A673 (cell line): ENCODE results near the gene MTG2.

Source experiments
- EZH2 ChIP-seq: fragments of 200-600 bp; sonication (generic); IDR thresholded peaks from 2 replicates; pipeline ENCODE4 v1.6.1; 2017; ENCODE audit warnings: borderline replicate concordance, low read depth, mild to moderate bottlenecking, mixed read lengths, antibody characterized with exemption, low read length; ENCODE audit not compliant: poor library complexity, severe bottlenecking
- TF ChIP-seq, protein P1 (sequence below): fragments of 300-800, 200-600 bp; sonication (generic); conservative IDR thresholded peaks from 2 replicates; pipeline ENCODE4 v1.5.1; 2017; ENCODE audit warnings: low read depth, mild to moderate bottlenecking, antibody characterized with exemption, low read length, moderate library complexity, mixed read lengths

DNA sequence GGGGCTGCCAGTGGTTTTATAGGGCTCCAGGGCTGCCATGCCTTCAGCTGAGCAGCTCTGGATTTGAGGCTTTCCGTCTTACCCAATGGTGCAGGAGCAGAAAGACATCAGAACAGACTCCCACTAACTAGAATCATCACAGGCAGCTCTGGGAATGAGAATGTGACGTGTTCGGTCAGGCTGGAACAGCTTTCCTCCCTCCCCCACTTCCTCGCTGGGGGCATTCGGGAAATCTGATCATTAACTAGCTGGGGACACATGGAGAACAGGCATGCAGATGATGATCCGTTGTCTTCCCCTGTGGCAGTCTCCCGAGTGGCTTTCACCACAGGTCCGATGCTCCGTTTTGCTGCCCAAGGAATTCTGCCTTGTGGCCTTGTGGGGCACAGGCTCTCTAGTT, 5.5 kb upstream of the MTG2 start:
- TF ChIP-seq, protein P1, sequence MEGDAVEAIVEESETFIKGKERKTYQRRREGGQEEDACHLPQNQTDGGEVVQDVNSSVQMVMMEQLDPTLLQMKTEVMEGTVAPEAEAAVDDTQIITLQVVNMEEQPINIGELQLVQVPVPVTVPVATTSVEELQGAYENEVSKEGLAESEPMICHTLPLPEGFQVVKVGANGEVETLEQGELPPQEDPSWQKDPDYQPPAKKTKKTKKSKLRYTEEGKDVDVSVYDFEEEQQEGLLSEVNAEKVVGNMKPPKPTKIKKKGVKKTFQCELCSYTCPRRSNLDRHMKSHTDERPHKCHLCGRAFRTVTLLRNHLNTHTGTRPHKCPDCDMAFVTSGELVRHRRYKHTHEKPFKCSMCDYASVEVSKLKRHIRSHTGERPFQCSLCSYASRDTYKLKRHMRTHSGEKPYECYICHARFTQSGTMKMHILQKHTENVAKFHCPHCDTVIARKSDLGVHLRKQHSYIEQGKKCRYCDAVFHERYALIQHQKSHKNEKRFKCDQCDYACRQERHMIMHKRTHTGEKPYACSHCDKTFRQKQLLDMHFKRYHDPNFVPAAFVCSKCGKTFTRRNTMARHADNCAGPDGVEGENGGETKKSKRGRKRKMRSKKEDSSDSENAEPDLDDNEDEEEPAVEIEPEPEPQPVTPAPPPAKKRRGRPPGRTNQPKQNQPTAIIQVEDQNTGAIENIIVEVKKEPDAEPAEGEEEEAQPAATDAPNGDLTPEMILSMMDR: no peak
- TF ChIP-seq EZH2: no peak
